Activated naive CD4-positive, alpha-beta T cell treated with anti-CD3 and anti-CD28 coated beads, Interleukin-2, amount 50 U/mL, for 24 hours (primary cell): ENCODE data around the gene ATG9B.

Source experiments
- H3K27ac Mint-ChIP-seq: one replicate; pipeline ENCODE4 v1.8.0; 2021; ENCODE audit warnings: mild to moderate bottlenecking, mixed read lengths
- H3K27me3 Mint-ChIP-seq: one replicate; pipeline ENCODE4 v1.8.0; 2021; ENCODE audit warnings: mixed read lengths
- H3K36me3 Mint-ChIP-seq: one replicate; pipeline ENCODE4 v1.8.0; 2021; ENCODE audit warnings: mixed read lengths
- H3K4me1 Mint-ChIP-seq: one replicate; pipeline ENCODE4 v1.8.0; 2021; ENCODE audit warnings: mixed read lengths
- H3K4me3 Mint-ChIP-seq: one replicate; pipeline ENCODE4 v1.8.0; 2021; ENCODE audit warnings: mild to moderate bottlenecking, mixed read lengths
- H3K9me3 Mint-ChIP-seq: one replicate; pipeline ENCODE4 v1.8.0; 2021; ENCODE audit warnings: mixed read lengths

ATG9B gene

GRCh38 chr7:150992833-150993302, 31.4 kb downstream of the ATG9B start:
- Mint-ChIP-seq H3K4me1 (peaks cover 36% of the 10 kb centered on the region), H3K27ac (peak overlapping the region; percentile 82), H3K36me3 (peaks cover 12% of the 10 kb centered on the region), H3K4me3 (no peak overlapping the region), H3K9me3 (peaks cover 11% of the 10 kb centered on the region), H3K27me3 (no peaks in the 10 kb centered on the region)

- peaks cover 11% of the 10 kb centered on the region for H3K9me3 Mint-ChIP-seq
- H3K36me3 Mint-ChIP-seq, result peaks cover 12% of the 10 kb centered on the region
- H3K4me1 Mint-ChIP-seq, result peaks cover 30% of the 10 kb centered on the region
- H3K4me3 Mint-ChIP-seq, result no peak overlapping the region
- no peaks in the 10 kb centered on the region for H3K27me3 Mint-ChIP-seq
- H3K27ac Mint-ChIP-seq, result no peak overlapping the region
These were observed 32.1 kb downstream of the ATG9B start for GRCh38 chr7:150992051-150992640.

- peaks cover 37% of the 10 kb centered on the region for H3K4me1 Mint-ChIP-seq
- H3K27ac Mint-ChIP-seq, result peak within 1 kb of the TSS; percentile 73
- no peaks in the 10 kb centered on the region for H3K27me3 Mint-ChIP-seq
- H3K36me3 Mint-ChIP-seq, result peaks cover 12% of the 10 kb centered on the region
- H3K9me3 Mint-ChIP-seq, result peaks cover 11% of the 10 kb centered on the region
- H3K4me3 Mint-ChIP-seq, result no peak within 1 kb of the TSS
These were observed 33.7 kb downstream of the ATG9B start, which contains the start of gene NOS3 for GRCh38 chr7:150990416-150991186. Gene NOS3 (plus strand): TSS chr7:150991017. CDS start chr7:150993804, 2,787 bp downstream.

- Mint-ChIP-seq H3K36me3 (peaks cover 12% of the 10 kb centered on the region), H3K9me3 (peaks cover 11% of the 10 kb centered on the region), H3K4me1 (peaks cover 37% of the 10 kb centered on the region), H3K27me3 (peaks cover 1% of the 10 kb centered on the region), H3K27ac (no peak overlapping the region), H3K4me3 (no peak overlapping the region)
These were observed 34.8 kb downstream of the ATG9B start for GRCh38 chr7:150989456-150989855.

- Mint-ChIP-seq H3K27me3 (peaks cover 1% of the 10 kb centered on the region), H3K27ac (peak overlapping the region; percentile 68), H3K36me3 (peaks cover 12% of the 10 kb centered on the region), H3K4me3 (peak overlapping the region; percentile 23), H3K4me1 (peaks cover 31% of the 10 kb centered on the region), H3K9me3 (peaks cover 11% of the 10 kb centered on the region)
These were observed 35.8 kb downstream of the ATG9B start for GRCh38 chr7:150988230-150989226.

- Mint-ChIP-seq H3K36me3 (peaks cover 10% of the 10 kb centered on the region), H3K4me1 (peaks cover 25% of the 10 kb centered on the region), H3K27ac (no peak overlapping the region), H3K27me3 (peaks cover 7% of the 10 kb centered on the region), H3K4me3 (no peak overlapping the region), H3K9me3 (peaks cover 11% of the 10 kb centered on the region)
These were observed 37.7 kb downstream of the ATG9B start for GRCh38 chr7:150986556-150986955.

GRCh38 chr7:150986099-150986512, 38.2 kb downstream of the ATG9B start:
- Mint-ChIP-seq H3K4me3 (no peak overlapping the region), H3K4me1 (peaks cover 25% of the 10 kb centered on the region), H3K27me3 (peaks cover 9% of the 10 kb centered on the region), H3K27ac (peak overlapping the region; percentile 41), H3K36me3 (peaks cover 10% of the 10 kb centered on the region), H3K9me3 (peaks cover 11% of the 10 kb centered on the region)

- Mint-ChIP-seq H3K36me3 (no peaks in the 10 kb centered on the region), H3K27ac (no peak overlapping the region), H3K27me3 (peaks cover 9% of the 10 kb centered on the region), H3K9me3 (no peaks in the 10 kb centered on the region), H3K4me1 (peaks cover 19% of the 10 kb centered on the region), H3K4me3 (no peak overlapping the region)
These were observed 40.4 kb downstream of the ATG9B start for GRCh38 chr7:150983893-150984368.

GRCh38 chr7:150982351-150982750, 41.9 kb downstream of the ATG9B start:
- no peaks in the 10 kb centered on the region for H3K36me3 Mint-ChIP-seq
- H3K9me3 Mint-ChIP-seq, result no peaks in the 10 kb centered on the region
- H3K4me1 Mint-ChIP-seq, result peaks cover 17% of the 10 kb centered on the region
- no peak overlapping the region for H3K27ac Mint-ChIP-seq
- H3K4me3 Mint-ChIP-seq, result no peak overlapping the region
- H3K27me3 Mint-ChIP-seq, result peaks cover 12% of the 10 kb centered on the region

GRCh38 chr7:150981644-150982043, 42.6 kb downstream of the ATG9B start:
- Mint-ChIP-seq H3K27me3 (peaks cover 18% of the 10 kb centered on the region), H3K36me3 (no peaks in the 10 kb centered on the region), H3K4me3 (no peak overlapping the region), H3K9me3 (no peaks in the 10 kb centered on the region), H3K4me1 (peaks cover 24% of the 10 kb centered on the region), H3K27ac (no peak overlapping the region)

GRCh38 chr7:150980663-150981062, 43.6 kb downstream of the ATG9B start:
- no peak overlapping the region for H3K4me3 Mint-ChIP-seq

GRCh38 chr7:150979713-150980390, 44.4 kb downstream of the ATG9B start:
- peaks cover 18% of the 10 kb centered on the region for H3K27me3 Mint-ChIP-seq
- H3K4me1 Mint-ChIP-seq, result peaks cover 28% of the 10 kb centered on the region
- no peaks in the 10 kb centered on the region for H3K36me3 Mint-ChIP-seq
- no peak overlapping the region for H3K27ac Mint-ChIP-seq
- peak overlapping the region; percentile 26 for H3K4me3 Mint-ChIP-seq
- no peaks in the 10 kb centered on the region for H3K9me3 Mint-ChIP-seq

More at GRCh38 chr7:150980663-150981062, 43.6 kb downstream of the ATG9B start:
- peaks cover 23% of the 10 kb centered on the region for H3K4me1 Mint-ChIP-seq
- H3K36me3 Mint-ChIP-seq, result no peaks in the 10 kb centered on the region
- H3K27ac Mint-ChIP-seq, result no peak overlapping the region
- H3K27me3 Mint-ChIP-seq, result peaks cover 18% of the 10 kb centered on the region
- no peaks in the 10 kb centered on the region for H3K9me3 Mint-ChIP-seq

GRCh38 chr7:150978126-150978789, 46.0 kb downstream of the ATG9B start, which contains the start of gene KCNH2:
Gene KCNH2 (minus strand): TSS chr7:150978321. CDS start chr7:150977913, 408 bp downstream.
- no peaks in the 10 kb centered on the region for H3K36me3 Mint-ChIP-seq
- H3K9me3 Mint-ChIP-seq, result no peaks in the 10 kb centered on the region
- H3K4me3 Mint-ChIP-seq, result peak within 1 kb of the TSS; percentile 86
- peak within 1 kb of the TSS; percentile 41 for H3K27ac Mint-ChIP-seq
- peaks cover 18% of the 10 kb centered on the region for H3K27me3 Mint-ChIP-seq
- peaks cover 33% of the 10 kb centered on the region for H3K4me1 Mint-ChIP-seq
